Small intestine (tissue), 7 donors: ENCODE results near the gene LMNA. TPM values are rescaled to one million over a fixed set of nuclear protein-coding genes. Genes with fewer than 3 reads are reported as not detected.

Source experiments
- DNase-seq, 2 donors: peaks; one replicate each; pipeline versions ENCODE4 v3.0.0 to v3.0.0-alpha.2; 2013
- FAIRE-seq: peaks from 2 replicates; lab custom pipeline; 2012; peaks lifted over from hg19 to GRCh38; lab: Jason Lieb, UNC
- H3K27ac ChIP-seq, 3 donors: one replicate each; pipeline ENCODE4 v1.5.1; 2013; ENCODE audit warnings: low read length in 2 of 3, mild to moderate bottlenecking in 2 of 3, control low read depth in 1 of 3, inconsistent platforms in 1 of 3, low read depth in 1 of 3, moderate library complexity in 1 of 3
- H3K27me3 ChIP-seq, 3 donors: one replicate each; pipeline ENCODE4 v1.6.1; 2013; ENCODE audit warnings: low read length in 3 of 3, inconsistent platforms in 1 of 3; ENCODE audit not compliant: control insufficient read depth in 3 of 3, insufficient read depth in 3 of 3
- H3K36me3 ChIP-seq, 3 donors: one replicate each; pipeline ENCODE4 v1.6.1; 2013; ENCODE audit warnings: low read length in 3 of 3, inconsistent platforms in 1 of 3, low read depth in 1 of 3, mild to moderate bottlenecking in 1 of 3, moderate library complexity in 1 of 3; ENCODE audit not compliant: control insufficient read depth in 3 of 3, insufficient read depth in 2 of 3
- H3K4me1 ChIP-seq, 3 donors: one replicate each; pipeline ENCODE4 v1.6.1; 2013; ENCODE audit warnings: low read length in 2 of 3, inconsistent platforms in 1 of 3, low read depth in 1 of 3, mild to moderate bottlenecking in 1 of 3, moderate library complexity in 1 of 3; ENCODE audit not compliant: control insufficient read depth in 3 of 3, insufficient read depth in 2 of 3
- H3K4me3 ChIP-seq, 3 donors: one replicate each; pipeline ENCODE4 v1.5.1; 2013; ENCODE audit warnings: low read length in 3 of 3, control low read depth in 1 of 3, inconsistent platforms in 1 of 3, low read depth in 1 of 3, mild to moderate bottlenecking in 1 of 3, moderate library complexity in 1 of 3
- H3K9me3 ChIP-seq, 2 donors: one replicate each; pipeline ENCODE4 v1.6.1; 2013; ENCODE audit warnings: low read depth in 1 of 2, low read length in 1 of 2; ENCODE audit not compliant: control insufficient read depth in 2 of 2, insufficient read depth in 1 of 2
- WGBS, 3 donors: extraction: QIAGEN DNeasy Blood & Tissue Kit; methylation state at CpG; one replicate each; pipeline ENCODE4 v1.1.7; 2013; 5-methylcytosine and 5-hydroxymethylcytosine counted together
- polyA plus RNA-seq, 4 donors: library from polyadenylated mRNA; stranded (reverse) in 3 of 4; unstranded in 1 of 4; fragments of 200-250 nt in 3 of 4; fragments of 120-200 nt in 1 of 4; gene quantifications; one replicate each; pipeline versions ENCODE4 v1.2.1 to v1.2.3, GENCODE V29; 2013
- donor health status: healthy with polysubstance abuse.
- donor health status: control.
- donor health status: control.
- donor health status: Bipolar disorder and iron deficiency.
- donor health status: healthy.

Gene LMNA
- polyA plus RNA-seq, 4 donors: 89.7 to 168 (median 105) TPM

- FAIRE-seq (no peak), DNase-seq (no peak)
- Histone ChIP-seq H3K4me1 (peaks cover 16 to 64% (median 31%) of the 10 kb centered on the region in 3 donors), H3K27me3 (no peaks in the 10 kb centered on the region), H3K9me3 (no peaks in the 10 kb centered on the region), H3K36me3 (peaks cover 0 to 2% (median 0%) of the 10 kb centered on the region in 3 donors), H3K4me3 (no peak overlapping the region), H3K27ac (peak overlapping the region; percentile 30 to 93 (median 86))
- WGBS, 3 donors: 42 to 60% (median 53%) methylated on average over 8 to 9 of the region's 9 CpGs
These were observed 11.0 kb upstream of the LMNA start for GRCh38 chr1:156103521-156103947.

- DNase-seq (peak; percentile 69 to 92), FAIRE-seq (no peak)
- WGBS, 3 donors: 34 to 40% (median 39%) methylated on average over 13 to 15 of the region's 15 CpGs
- Histone ChIP-seq H3K27ac (peak overlapping the region; percentile 30 to 93 (median 86)), H3K4me3 (no peak overlapping the region), H3K9me3 (no peaks in the 10 kb centered on the region), H3K4me1 (peaks cover 16 to 64% (median 31%) of the 10 kb centered on the region in 3 donors), H3K27me3 (no peaks in the 10 kb centered on the region), H3K36me3 (no peaks in the 10 kb centered on the region)
These were observed 10.3 kb upstream of the LMNA start for GRCh38 chr1:156104065-156104810.

- peaks cover 16 to 60% (median 31%) of the 10 kb centered on the region in 3 donors for H3K4me1 ChIP-seq
- peak overlapping the region; percentile 28 to 93 (median 86) for H3K27ac ChIP-seq
- no peak for FAIRE-seq
- no peaks in the 10 kb centered on the region for H3K9me3 ChIP-seq
- H3K4me3 ChIP-seq: peak overlapping the region in 1 of 3 donors; percentile 51
- H3K36me3 ChIP-seq: no peaks in the 10 kb centered on the region
- no peaks in the 10 kb centered on the region for H3K27me3 ChIP-seq
- DNase-seq: peak in 1 of 2 donors; percentile 68
- 52 to 64% (median 59%) methylated on average over 11 of the region's 11 CpGs for WGBS, 3 donors
These were observed 9.4 kb upstream of the LMNA start for GRCh38 chr1:156104861-156105832.

GRCh38 chr1:156106624-156107488 lies 7.7 kb upstream of the LMNA start:
- no peaks in the 10 kb centered on the region for H3K36me3 ChIP-seq
- no peaks in the 10 kb centered on the region for H3K9me3 ChIP-seq
- peaks cover 16 to 48% (median 31%) of the 10 kb centered on the region in 3 donors for H3K4me1 ChIP-seq
- peak overlapping the region; percentile 64 to 95 (median 93) for H3K27ac ChIP-seq
- FAIRE-seq (no peak), DNase-seq (peak in 1 of 2 donors; percentile 60)
- WGBS, 3 donors: 39 to 52% (median 46%) methylated on average over 12 to 14 of the region's 14 CpGs
- H3K4me3 ChIP-seq: peak overlapping the region in 2 of 3 donors; percentile 12 to 38
- H3K27me3 ChIP-seq: no peaks in the 10 kb centered on the region

GRCh38 chr1:156108057-156108456 lies 6.5 kb upstream of the LMNA start:
- FAIRE-seq: no peak
- Histone ChIP-seq H3K4me1 (peaks cover 13 to 36% (median 20%) of the 10 kb centered on the region in 3 donors), H3K36me3 (no peaks in the 10 kb centered on the region), H3K27ac (peak overlapping the region in 1 of 3 donors; percentile 19), H3K4me3 (no peak overlapping the region), H3K9me3 (no peaks in the 10 kb centered on the region), H3K27me3 (no peaks in the 10 kb centered on the region)
- 64 to 86% (median 74%) methylated on average over 3 of the region's 3 CpGs for WGBS, 3 donors
- no peak for DNase-seq

- WGBS, 3 donors: 91 to 93% (median 92%) methylated on average over 6 of the region's 6 CpGs
- Histone ChIP-seq H3K36me3 (no peaks in the 10 kb centered on the region), H3K27me3 (no peaks in the 10 kb centered on the region), H3K4me3 (no peak overlapping the region), H3K9me3 (no peaks in the 10 kb centered on the region), H3K4me1 (peaks cover 8 to 30% (median 14%) of the 10 kb centered on the region in 3 donors), H3K27ac (no peak overlapping the region)
- FAIRE-seq (no peak), DNase-seq (no peak)
These were observed 5.8 kb upstream of the LMNA start for GRCh38 chr1:156108664-156109241.

- 71 to 83% (median 80%) methylated on average over 2 of the region's 2 CpGs for WGBS, 3 donors
- no peak for FAIRE-seq
- no peak for DNase-seq
These were observed 4.3 kb upstream of the LMNA start for GRCh38 chr1:156110252-156110651.

More at GRCh38 chr1:156110252-156110651, 4.3 kb upstream of the LMNA start:
- Histone ChIP-seq H3K36me3 (peaks cover 0 to 2% (median 0%) of the 10 kb centered on the region in 3 donors), H3K9me3 (no peaks in the 10 kb centered on the region), H3K27ac (no peak overlapping the region), H3K4me1 (peaks cover 2 to 22% (median 8%) of the 10 kb centered on the region in 3 donors), H3K4me3 (no peak overlapping the region), H3K27me3 (no peaks in the 10 kb centered on the region)
